Stimulated activated CD4-positive, alpha-beta T cell treated with anti-CD3 and anti-CD28 coated beads, Interleukin-2, amount 100 ng/mL, for 4 hours (primary cell): ENCODE results near the gene TNFRSF6B.

Source experiments
- DNase-seq: peaks from one replicate; pipeline ENCODE4 v3.0.0-alpha.2; 2020; ENCODE audit warnings: low read depth

Gene TNFRSF6B

DNA sequence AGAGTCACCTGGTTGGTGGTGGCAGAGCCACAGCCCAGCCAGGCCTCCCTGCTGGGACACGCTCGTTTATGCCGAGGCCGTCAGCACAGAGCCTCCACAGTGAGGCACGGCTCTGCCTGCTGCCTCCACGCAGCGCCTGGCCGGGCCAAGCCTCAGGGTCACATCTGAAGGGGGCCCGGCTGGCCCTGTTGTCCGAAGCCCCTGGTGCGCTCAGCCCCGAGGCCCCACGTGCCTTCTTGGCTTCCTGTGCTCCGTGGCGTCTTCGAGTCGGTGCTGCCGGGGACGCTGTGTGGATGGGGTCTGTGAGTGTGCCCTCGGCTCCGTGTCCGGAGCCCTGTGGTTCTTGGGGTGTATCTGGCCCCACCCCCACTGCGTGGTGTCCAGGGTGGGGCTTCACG is 10.4 kb upstream of the TNFRSF6B start:
- no peak for DNase-seq

- DNase-seq = peak; percentile 72
Measured at GRCh38 chr20:63686492-63687321, 9.7 kb upstream of the TNFRSF6B start.

DNA sequence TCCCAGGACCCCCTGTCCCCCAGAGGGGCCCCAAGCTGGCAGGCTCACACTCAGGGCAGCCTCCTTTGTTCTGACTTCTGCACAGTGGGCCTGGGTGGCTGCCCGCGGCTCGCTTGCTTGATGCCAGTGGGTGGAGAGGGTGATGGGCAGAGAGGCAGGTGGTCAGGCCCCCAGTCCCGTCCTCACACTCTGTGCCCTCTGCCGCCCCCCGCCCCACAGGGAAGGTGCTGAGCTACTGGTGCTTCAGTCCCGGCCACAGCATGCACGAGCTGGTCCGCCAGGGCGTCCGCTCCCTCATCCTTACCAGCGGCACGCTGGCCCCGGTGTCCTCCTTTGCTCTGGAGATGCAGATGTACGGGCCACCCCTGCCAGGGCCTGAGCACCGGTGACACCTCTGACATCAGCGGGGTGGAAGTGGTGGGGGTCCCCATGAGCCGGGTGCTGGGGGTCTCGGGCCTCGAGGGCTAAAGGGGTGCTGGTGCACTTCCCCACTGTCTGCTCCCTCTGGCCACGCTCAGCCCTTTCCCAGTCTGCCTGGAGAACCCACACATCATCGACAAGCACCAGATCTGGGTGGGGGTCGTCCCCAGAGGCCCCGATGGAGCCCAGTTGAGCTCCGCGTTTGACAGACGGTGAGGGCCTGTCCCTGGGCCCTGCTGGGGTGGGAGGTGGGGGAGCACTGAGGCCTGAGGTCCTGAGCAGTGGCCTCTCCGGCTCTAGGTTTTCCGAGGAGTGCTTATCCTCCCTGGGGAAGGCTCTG is 8.9 kb upstream of the TNFRSF6B start:
- no peak for DNase-seq

DNA sequence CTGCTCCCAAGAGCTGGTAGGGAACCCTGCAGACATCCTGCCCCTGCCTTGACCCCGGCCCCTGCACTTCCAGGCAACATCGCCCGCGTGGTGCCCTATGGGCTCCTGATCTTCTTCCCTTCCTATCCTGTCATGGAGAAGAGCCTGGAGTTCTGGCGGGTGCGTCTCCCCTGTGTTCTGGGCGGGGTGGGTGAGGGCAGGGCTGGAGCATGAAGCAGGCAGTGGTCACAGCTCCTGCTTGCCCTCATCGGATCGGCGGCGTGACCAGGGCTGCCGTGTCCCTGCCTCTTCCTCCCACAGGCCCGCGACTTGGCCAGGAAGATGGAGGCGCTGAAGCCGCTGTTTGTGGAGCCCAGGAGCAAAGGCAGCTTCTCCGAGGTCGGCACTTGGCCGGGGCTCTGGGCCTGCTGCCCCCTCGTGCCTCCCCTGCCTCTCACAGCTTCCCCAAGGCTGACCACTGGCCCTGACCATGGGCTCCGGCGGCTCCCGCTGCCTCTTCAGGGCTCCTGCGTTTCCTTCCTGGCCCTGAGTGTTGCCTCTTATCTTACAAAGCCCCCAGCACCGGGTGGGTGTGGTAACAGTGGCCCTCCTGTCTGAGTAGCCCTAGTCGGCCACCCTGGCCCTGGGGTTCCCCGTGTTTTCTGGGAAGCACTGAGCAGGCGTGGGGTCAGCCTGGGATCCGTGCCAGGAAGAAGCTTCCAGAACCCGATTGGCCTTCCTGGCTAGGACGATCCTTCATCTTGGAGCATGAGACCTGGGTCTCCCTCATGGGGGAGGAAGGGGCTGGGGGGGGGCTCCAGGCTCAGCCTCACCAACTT is 8.0 kb upstream of the TNFRSF6B start:
- DNase-seq = no peak

DNA sequence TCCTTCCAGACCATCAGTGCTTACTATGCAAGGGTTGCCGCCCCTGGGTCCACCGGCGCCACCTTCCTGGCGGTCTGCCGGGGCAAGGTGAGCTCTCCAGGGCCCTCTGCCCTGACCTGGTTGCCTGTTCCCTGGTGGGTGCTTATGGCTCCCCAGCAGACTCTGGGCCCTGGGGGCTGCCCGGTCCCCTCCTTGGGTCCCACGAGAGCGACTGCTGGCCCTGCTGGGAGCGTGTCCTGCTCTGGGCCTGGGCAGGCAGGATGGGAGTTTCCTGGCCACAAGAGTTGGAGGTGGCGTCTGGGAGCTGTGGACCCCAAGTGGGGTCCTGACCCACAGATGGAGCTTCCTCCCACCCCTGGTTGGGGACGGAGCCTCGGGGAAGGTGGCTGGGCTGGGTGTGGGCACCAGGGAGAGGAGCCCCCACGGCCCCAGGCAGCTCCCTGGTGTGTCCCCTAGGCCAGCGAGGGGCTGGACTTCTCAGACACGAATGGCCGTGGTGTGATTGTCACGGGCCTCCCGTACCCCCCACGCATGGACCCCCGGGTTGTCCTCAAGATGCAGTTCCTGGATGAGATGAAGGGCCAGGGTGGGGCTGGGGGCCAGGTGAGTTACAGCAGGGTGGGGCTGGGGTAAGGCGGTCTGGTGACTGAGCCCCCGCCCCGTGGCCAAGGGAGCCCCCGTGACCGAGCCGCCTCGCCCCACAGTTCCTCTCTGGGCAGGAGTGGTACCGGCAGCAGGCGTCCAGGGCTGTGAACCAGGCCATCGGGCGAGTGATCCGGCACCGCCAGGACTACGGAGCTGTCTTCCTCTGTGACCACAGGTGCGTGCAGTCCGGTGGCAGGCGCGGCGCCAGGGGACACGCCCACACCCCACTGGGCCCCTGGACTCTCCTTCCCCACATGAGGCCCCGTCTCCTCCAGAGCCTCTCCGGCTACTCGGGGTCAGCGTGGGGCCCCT is 7.1 kb upstream of the TNFRSF6B start:
- no peak for DNase-seq

- no peak for DNase-seq
Measured at GRCh38 chr20:63690003-63690897, 6.2 kb upstream of the TNFRSF6B start.

- DNase-seq = no peak
Measured at GRCh38 chr20:63690898-63691710, 5.3 kb upstream of the TNFRSF6B start.

DNA sequence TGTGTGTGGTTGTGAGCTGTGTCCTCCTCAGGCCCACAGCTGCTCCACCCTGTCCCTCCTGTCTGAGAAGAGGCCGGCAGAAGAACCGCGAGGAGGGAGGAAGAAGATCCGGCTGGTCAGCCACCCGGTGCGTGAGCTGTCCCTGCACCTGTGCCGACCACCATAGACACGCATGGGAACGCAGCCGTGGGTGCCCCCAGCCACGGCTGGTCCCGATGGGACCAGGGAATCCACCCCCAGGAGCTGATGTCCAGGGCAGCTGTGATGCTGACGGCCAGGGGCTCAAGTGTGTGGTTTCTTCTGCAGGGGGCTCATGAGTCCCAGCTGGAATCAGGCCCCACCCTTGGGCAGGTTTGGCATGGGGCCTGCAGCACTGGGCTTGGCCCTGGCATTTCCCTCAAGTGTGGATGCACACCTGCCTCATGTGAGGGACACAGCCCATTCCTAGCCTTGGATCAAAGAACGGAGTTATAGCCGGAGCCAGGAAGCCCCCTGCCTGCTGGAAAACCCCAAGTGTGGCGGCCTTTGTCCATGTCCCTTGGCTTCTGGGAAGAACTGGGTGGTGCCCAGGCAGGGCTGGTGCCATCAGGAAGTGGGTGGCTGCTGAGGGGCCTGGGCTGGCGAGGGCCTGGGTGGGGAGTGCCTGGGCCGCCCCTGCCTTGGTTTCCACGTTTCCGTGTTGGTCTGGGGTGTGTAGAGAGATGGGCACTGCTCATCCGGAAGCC is 4.6 kb upstream of the TNFRSF6B start:
- no peak for DNase-seq

DNA sequence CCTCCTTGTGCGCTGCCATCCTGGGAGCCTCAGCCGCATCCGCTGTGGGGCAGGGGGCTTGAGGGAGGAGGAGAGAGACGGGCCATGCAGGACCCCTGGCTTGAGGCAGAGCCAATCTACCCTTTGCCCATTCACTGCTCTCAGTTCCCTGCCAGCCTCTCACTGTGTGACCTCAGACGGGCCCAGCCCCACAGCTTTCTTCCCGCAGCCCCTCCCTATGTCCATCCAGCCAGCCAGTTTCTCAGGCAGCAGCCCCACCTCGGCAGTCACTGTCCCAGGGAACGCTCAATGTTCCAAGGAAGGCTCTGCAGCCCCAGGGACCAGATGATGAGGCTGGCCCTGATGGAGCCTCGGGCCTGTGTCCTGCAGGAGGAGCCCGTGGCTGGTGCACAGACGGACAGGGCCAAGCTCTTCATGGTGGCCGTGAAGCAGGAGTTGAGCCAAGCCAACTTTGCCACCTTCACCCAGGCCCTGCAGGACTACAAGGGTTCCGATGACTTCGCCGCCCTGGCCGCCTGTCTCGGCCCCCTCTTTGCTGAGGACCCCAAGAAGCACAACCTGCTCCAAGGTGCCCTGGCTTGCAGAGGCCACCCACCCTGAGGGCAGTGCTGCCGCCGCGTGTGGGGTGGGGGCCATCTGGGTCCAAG is 3.9 kb upstream of the TNFRSF6B start:
- no peak for DNase-seq

DNA sequence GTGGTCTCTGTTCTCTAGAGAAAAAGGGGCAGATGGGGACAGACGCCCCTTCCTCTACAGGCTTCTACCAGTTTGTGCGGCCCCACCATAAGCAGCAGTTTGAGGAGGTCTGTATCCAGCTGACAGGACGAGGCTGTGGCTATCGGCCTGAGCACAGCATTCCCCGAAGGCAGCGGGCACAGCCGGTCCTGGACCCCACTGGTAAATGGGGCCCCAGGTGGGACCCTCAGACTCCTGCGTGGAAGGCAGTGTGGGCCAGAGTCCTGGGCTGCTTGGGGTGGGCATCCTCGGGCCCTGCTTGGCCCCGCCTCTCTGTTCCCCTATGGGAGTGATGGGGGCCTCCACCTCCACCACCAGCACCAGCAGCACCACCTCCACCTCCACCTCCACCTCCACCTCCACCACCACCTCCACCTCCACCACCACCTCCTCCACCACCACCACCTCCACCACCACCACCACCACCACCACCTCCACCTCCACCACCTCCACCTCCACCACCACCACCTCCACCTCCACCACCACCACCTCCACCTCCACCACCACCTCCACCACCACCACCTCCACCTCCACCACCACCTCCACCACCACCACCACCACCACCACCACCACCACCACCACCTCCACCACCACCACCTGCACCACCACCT is 3.2 kb upstream of the TNFRSF6B start:
- DNase-seq = no peak

GRCh38 chr20:63693733-63694583 is 2.5 kb upstream of the TNFRSF6B start:
- DNase-seq = no peak

DNA sequence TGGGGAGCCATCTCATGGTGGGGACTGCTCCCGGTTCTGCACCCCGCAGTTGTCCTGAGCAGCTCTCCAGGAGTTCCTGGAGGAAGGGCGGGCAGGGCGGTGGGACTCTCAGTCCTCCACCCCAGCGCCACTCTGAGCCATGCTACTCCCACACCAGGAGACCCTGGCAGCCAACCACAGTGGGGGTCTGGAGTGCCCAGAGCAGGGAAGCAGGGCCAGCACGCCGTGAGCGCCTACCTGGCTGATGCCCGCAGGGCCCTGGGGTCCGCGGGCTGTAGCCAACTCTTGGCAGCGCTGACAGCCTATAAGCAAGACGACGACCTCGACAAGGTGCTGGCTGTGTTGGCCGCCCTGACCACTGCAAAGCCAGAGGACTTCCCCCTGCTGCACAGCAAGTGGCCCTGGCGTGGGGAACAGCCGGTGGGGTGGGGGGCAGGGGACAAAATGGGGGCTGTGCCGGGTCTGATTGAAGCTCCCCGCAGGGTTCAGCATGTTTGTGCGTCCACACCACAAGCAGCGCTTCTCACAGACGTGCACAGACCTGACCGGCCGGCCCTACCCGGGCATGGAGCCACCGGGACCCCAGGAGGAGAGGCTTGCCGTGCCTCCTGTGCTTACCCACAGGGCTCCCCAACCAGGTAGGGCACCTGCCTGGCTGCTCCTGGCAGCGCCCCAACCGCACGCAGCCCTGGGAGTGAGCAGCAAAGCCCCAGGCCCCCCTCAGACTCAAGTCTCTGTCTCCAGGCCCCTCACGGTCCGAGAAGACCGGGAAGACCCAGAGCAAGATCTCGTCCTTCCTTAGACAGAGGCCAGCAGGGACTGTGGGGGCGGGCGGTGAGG is 1.6 kb upstream of the TNFRSF6B start:
- DNase-seq = no peak

- DNase-seq = no peak
Measured at GRCh38 chr20:63695424-63696305, 787 bp upstream of the TNFRSF6B start.

DNA sequence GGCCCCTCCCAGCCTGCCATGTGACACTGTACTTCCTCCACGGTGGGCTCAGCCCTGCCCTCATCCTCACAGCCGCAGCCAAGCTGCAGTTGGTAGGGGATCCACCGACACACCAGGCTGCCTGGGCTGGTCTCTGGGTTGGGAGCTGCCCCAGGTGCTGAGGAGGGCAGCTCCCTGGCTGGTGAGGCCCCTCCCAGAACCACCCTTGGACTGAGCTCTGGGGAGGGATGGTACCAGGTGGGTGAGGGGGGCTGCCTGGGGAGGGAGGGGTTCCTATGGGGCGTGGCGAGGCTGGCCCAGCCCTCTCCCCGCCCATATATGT is 185 bp upstream of the TNFRSF6B start:
- DNase-seq = no peak

GRCh38 chr20:63697357-63697867 is 960 bp downstream of the TNFRSF6B start:
- DNase-seq = no peak
